GM21576 (cell line): ENCODE data around the gene SERHL2.
A peak's percentile ranks its signal among the peaks of the same experiment; 100 is the strongest.
"Not testable (repeated sequence)": the region's sequence is repeated elsewhere in the genome, so short reads cannot be mapped to it uniquely, and the experiment has no call there.

Experiments used
- ATAC-seq: cut with Tn5 transposase; IDR thresholded peaks from one replicate; pipeline ENCODE4 v1.9.1; 2021; ENCODE audit warnings: mild to moderate bottlenecking, moderate library complexity; ENCODE audit not compliant: unreplicated experiment

Gene SERHL2

DNA sequence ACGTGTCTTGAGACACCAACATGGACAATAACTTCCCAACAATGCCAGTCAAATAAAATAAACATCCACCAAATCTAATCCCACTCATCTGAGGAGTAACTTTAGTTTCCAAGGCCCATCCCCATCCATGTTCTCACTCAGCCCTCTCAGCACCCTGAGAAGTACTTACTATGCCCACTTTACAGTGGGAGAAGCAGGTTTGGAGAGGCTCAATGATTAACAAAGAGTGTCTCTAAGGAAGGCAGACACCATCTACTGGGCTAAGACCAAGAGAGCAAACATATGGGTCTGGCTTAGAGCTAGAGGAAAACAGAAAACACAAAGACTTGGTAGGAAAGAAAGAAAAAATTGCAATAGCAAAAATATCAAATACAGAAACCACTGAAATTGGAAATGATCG is 49.7 kb downstream of the SERHL2 start:
- ATAC-seq: no peak

DNA sequence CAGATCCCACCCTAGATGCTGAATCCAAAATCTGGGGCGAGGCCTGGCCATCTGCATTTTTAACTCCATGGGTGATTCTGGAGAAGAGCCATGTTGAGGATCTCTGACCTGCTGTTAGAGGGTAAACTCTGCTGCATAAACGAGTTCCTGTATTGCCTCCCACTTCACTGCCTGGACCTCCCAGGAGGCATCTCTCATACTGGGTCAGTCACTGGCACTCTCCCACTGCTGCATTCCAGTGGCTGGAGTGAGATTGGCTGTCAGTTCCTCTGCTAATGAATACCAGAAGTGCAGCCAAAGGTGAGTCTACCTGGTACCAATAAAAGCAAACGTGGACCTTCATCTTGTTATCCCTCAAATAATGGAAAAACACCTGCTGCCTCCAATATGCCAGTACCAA is 50.6 kb downstream of the SERHL2 start:
- ATAC-seq: no peak

DNA sequence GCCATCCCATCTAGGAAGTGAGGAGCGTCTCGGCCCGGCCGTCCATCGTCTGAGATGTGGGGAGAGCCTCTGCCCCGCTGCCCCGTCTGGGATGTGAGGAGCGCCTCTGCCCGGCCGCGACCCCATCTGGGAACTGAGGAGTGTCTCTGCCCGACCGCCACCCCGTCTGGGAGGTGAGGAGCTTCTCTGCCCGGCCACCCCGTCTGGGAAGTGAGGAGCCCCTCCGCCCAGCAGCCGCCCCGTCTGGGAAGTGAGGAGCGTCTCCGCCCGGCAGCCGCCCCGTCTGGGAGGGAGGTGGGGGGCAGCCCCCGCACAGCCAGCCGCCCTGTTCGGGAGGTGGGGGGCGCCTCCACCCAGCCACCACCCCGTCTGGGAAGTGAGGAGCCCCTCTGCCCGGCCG is 53.9 kb downstream of the SERHL2 start:
- ATAC-seq: not testable (repeated sequence)

DNA sequence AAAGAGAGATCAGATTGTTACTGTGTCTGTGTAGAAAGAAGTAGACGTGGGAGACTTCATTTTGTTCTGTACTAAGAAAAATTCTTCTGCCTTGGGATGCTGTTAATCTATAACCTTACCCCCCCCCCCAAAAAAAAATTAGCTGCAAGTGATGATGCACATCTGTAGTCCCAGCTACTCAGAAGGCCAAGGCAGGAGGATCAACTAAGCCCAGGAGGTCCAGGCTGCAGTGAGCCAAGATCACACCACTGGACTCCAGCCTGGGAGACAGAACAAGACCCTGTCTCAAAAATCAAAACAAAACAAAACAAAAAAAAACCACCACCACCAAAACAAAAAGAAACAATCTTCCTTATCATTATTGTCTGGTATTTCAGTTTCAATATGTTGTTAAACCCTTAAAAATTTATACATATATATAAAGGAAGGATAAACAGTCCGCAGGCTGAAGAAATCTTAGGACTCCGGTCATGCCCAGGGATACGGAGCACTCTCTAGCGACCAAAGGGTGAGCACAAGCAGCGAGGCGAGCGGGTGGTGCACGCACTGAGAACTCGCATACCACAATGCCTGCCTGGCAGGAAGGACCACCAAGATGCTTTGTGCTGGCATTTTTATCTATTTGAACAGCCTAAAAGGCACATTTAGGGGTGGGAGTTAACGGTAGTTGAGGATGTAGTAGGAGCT is 54.5 kb downstream of the SERHL2 start:
- ATAC-seq: no peak

DNA sequence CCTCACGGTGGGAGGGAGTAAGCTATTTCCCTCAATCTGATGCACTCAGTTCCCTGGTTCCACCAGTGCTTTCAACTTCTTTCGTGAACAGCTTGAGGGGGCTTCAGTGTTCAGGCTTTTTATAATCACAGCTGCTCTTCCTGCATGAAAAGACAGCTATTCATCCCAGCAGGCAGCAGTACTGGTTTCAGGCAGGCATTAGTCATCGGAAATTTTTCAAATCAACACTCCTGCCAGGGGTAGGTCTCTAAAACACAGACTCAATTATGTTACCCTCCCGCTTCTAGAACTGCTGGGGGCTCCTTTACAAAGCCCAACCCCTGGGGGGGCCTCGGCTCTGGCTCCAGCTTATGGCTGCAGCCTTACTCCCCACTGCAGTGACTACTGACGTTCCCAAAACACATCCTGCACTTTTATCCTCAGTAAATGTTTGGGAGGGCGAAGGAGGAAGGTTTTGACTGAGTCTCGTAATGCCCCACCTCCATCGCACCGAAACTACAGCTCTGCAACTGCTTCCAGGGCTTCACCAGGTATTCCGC is 55.1 kb downstream of the SERHL2 start:
- ATAC-seq: no peak

DNA sequence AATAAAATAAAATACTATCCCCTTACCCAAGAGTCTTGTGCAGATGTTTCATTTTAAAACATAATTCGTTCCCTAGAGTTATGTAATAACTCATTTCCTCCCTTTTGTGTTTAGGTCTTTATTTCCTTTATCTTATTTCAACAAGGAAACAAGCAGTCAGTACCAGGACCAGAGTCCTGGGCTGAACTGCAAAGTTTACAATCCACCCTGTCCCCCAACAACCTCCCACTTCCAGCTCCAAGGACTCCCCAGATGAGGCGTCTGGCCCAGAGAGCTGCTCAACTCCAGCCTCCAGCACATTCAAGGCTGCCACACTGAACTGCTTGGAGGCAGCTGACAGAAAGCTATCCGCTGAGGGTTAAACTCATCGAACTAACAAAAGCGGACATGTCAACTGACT is 56.4 kb downstream of the SERHL2 start:
- no peak for ATAC-seq

DNA sequence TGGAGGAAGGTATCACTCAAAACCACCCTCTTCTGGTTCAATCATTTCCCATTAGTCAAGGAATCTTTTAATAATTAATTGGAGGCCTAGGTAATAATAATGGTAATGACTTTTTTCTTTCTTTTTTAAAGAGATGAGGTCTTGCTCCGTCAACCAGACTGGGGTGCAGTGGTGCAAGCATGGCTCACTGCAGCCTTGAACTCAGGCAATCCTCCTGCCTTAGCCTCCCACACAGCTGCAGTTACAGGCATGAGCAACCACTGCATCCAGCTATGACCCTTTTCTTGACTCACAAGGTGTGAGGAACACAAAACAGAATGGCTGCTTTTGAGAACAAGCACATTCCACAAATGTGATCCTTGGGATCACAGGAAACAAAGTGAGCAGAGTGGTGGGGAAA is 57.3 kb downstream of the SERHL2 start:
- ATAC-seq: no peak

DNA sequence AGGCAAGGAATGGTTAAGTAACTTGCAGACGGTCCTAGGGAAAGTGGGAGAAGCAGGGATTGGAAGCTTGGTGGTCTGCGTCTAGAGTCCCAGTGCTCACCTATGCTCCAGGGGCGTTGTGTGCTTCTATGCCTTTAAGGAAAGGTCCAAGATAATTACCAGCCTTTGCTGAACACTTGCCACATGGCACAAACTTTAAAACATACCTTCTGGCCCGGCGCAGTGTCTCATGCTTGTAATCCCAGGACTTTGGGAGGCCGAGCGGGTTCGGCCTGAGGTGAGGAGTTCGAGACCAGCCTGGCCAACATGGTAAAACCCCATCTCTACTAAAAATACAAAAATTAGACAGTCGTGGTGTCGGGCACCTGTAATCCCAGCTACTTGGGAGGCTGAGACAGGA is 58.6 kb downstream of the SERHL2 start:
- ATAC-seq: no peak

DNA sequence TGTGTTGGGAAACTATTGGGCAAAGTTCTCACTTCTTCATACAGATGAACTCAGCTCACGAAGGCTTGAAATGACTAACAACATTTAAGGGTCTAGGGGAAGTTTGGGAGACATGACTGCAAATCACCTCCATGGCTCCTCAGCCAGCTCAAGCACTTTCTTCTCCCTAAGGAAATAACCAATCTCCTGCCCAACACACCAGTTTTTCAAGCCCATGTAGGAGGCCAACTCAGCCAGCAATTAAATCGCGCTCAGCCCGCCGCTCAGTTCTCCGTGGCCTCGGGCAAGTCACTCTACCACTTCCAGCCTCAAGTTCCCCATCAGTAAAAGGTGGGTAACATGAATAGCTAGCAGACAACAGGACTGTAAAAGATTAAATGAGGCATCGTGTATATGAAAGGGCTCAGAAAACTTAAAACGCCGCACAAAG is 60.1 kb downstream of the SERHL2 start:
- no peak for ATAC-seq

DNA sequence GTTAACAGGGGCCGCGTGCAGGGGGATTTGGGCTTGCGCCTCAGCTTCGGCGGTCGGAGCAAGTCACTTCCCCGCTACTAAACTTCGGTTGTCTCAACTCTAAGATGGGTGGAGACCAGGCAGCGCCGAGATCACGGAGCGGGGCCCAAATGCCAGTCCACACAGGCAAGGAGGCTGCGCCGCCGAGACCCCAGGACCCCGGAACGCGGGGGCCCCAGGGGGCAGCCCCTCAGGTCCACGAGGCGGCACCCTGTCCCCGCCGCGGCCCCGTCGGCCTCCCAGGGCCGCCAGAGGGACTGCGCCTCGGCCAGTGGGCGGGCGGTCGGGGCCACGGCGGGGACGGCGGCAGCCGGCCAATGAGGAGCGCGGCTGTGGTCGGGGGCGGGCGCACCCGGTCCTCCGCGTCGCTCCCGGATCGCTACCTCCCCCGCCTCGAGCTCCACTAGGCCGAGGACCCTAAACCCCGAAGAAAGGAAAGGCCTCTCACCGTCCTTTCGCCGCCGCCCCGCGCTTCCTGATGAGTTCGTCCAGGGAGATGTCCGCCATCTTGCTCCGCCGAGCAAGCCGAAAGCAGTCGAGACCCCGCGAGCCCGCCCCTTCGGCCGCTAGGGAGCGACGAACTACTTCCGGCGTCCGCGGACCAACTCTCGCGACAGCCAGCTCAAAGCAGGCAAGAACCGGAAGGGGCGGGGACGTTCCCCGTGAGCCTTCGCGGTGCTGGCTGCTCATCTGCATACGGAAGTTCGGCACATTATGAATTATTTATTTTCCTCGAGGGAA is 60.7 kb downstream of the SERHL2 start, which contains the start of gene POLDIP3:
TSS of gene POLDIP3 (minus strand) at position 572 of the 780 bp plus-strand sequence. CDS start at position 546, 26 bp downstream.
- ATAC-seq: peak; percentile 66

DNA sequence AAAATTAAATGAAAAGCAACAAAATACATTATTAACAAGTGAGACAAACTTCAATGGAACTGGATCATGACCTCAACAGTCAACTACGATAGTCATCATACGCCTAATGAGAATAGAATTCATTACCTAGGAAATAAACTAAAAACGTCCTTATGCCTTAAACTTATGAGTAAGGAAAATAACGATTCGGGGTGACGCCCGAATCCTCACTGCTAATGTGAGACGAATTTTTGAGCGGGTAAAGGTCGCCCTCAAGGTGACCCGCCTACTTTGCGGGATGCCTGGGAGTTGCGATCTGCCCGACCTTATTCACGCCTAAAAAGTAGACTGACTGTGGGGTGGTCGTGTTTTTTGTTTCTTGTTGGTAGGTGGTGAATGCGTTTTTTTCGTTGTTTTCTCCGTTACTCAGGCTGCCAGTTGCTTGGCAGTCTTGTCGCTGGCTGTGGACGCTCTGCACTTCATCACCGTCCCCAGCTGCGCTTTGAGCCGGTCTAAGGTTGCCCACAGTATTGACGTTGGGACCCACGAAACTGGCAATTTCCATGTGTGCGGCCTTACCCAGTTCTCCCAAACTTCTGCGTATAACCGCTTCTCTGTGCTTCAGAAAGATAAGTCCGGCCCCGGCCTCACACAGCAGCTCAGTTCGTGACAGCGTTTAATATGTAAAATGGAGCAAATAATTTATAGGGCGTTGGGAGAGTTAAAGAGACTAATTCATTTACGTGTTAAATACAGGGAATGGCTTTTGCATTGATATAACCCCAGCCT is 61.5 kb downstream of the SERHL2 start:
- peak; percentile 55 for ATAC-seq

DNA sequence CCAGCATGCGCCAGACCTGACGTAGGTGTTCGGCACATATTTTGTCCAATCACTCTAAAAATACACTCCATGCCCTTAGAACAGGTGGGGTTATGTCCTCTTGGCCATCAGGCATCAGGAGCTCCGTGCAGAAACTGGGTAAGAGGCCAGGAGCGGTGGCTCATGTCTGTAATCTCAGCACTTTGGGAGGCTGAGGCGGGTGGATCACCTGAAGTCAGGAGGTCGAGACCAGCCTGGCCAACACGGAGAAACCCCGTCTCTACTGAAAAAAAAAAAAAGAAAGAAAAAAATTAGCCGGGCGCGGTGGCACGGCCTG is 62.1 kb downstream of the SERHL2 start:
- not testable (repeated sequence) for ATAC-seq

DNA sequence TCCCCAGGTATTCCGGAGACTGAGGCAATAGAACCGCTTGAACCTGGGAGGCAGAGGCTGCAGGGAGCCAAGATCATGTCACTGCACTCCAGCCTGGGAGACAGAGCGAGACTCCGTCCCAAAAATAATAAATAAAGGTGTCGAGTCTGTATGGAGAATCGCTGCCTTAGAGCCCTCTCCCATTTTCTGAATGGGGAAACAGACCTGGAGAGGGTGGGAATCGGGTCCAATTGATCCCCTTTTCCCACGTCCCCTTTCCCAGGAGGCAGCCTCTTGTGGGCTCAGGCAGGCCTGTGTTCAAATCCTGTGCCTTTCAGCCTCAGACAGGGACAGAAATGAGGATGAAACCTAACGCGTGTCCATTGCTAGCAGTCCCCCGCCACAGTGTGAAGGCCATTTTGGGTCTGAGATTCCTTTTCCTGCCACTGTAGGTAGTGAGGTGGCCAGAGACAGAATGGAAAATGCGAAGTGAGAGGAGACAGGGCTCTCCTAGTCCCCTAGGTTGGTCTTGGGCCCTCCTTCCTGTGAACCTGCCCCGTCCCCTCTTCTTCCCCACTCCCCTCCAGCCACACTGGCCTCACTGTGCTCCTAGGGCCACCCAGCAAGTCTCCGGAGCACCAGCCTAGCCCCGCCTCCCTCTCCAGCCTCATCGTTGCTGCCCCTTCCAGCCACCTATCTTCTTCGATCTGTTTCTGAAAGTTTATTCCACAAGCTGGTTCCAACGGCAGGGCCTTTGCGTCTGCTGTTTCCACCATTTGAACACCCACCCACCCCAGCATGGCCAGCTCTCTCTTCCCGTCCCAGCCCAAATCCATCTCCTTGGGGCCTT is 63.6 kb downstream of the SERHL2 start:
- no peak for ATAC-seq

DNA sequence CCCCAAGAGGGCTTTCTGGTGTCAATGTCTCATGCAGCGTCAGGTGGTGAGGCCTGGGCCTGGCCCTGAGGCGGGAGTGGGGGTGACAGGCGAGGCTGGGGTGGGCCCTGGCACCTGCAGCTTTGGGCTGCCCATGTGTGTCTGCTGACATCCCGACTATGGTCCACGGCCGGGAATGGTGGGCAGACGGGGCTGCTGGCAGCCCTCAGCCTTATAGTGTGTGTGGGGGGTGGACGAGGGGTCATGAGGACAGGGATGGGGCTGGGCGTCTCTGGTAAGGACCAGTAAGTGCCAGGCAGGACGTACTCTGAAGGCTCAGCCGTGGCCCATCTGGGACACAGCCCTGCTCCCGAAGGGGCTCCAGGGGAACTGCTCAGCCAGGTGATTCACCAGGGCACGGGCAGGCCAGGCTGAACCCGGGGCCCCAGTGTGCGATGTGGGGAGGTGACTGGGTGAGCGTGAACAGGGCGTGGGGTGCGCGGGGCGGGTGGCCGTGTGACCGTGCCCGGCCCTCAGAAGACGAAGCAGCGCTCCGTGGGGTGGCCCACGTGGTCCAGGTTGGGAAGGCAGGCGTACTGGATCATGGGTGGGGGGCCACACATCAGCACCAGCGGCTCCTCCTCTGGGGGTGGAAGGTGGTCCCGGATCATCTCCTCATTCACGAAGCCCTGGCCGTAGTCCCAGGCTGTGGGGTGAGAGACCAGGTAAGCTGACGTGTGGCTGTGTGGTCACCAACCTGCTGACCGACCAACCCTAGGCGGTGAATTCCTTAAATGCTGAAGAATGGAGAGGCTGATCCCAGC is 65.7 kb downstream of the SERHL2 start:
- ATAC-seq: no peak

DNA sequence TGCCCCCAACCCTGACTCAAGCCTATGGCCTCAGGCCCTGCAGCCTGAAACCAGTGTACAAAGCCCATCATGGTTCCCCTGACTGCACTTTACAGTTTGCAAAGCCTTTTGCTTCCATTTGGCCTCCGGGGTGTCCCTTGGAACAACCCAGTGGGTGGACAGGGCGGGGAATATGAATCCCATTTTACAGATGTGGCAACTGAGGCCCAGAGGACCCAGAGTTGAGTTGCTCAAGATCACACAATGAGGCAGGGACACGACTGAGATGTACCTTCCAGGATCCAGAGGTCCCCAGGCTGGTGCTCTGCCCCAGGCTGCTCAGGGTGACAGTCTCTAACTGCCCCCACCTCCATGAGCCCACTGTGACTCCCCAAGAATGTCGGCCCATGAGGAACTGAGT is 66.3 kb downstream of the SERHL2 start:
- no peak for ATAC-seq

DNA sequence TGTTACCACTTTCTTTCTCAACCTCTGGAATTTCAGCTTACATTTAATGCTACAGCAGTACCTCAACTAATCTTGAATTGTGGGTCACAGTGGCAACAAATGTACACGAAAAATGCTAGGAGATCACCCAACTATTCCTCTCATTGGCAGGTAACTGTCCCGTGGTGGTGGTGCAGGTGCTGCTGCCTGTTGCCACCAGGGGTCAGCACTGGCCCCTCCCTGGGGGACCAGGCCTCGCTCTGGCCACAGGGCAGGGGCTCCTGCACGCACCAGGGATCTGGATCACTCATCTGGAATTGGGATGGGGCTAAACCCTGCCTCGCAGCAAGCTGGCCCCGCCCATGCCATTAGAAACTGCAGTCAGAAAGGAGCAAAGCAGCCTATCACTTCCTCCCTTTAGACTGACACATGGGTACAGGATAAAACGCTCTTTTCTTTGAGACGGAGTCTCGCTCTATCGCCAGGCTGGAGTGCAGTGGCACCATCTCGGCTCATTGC is 67.8 kb downstream of the SERHL2 start:
- ATAC-seq: no peak

DNA sequence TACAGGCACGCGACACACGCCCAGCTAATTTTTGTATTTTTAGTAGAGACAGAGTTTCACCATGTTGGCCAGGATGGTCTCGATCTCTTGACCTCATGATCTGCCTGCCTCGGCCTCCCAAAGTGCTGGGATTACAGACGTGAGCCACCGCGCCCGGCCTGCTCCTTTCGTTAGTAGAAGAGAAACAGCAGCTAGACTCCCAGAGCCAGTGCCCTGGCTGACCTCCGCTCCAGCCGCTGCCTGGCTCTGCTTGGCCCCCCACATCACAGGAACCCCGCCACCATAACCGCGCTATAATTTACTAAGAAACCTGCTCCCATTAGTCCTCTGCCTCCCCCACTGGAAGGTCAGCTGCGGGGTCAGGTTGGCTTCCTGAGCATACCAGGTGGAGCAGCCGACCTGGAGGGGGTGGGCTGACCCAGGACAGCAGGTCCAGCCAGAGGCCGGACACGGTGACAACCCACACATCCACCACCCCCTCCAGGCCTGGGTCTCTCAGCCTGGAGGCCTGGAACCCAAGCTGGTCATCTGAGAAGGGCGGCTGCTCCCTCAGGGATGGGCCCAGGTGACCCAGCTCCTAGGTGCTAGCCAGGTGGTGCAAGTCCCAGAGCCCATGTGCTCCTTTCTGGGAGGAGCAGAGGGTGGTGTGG is 68.4 kb downstream of the SERHL2 start:
- ATAC-seq: no peak

DNA sequence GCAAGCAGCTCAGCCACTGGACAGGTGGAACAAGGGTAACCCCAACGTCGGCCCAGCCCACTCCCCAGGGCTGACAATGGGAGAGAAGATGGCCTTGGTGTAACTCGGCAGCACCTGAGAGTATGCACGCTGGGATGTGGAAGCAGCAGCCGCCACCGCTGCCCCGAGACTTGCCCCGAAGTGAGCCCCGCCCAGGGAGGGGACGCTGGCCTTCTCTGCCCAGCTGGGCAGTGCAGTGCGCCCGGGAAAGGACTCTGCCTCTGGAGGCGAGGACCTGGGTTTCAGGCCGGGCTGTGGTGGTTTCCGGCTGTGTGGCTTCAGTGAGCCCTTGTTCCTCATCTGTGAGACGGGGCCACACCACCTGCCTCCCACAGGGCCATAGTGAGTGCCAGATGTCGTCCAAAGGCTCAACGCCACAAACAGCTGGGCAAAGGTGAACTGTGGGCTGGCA is 69.6 kb downstream of the SERHL2 start:
- ATAC-seq: no peak
